NCI-H1930 (cell line): Measurements from ENCODE around the gene ACACB.

Experiments
- DNase-seq, 2 experiments: peaks; one replicate each; lab custom pipeline; 2025; lab: John Stamatoyannopoulos, UW

ACACB gene

GRCh38 chr12:109115758-109116610 is at the start of gene ACACB:
Gene ACACB (plus strand): TSS chr12:109116587. CDS start chr12:109139406, 22,819 bp downstream.
- DNase-seq = no peak

- DNase-seq = no peak
Observed at GRCh38 chr12:109069307-109070271, 46.8 kb upstream of the ACACB start.

DNA sequence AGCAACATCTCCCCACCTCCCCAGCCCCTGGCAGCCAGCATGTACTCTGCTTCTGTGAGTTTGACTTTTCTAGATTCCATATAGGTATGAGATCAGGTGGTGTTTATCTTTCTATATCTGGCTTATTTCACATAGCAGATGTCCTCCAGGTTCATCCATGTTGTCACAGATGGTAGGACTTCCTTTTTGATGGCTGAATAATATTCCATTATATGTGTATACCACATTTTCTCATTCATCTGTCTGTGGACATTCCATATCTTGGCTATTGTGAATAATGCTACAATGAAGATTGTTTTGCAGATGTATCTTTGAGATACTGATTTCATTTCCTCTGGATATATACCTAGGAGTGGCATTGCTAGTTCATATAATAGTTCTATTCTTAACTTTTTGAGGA is 41.5 kb upstream of the ACACB start:
- DNase-seq = no peak

GRCh38 chr12:109082751-109083150 is 33.6 kb upstream of the ACACB start:
- DNase-seq = no peak

- no peak for DNase-seq
Observed at GRCh38 chr12:109084425-109084824, 32.0 kb upstream of the ACACB start.

DNA sequence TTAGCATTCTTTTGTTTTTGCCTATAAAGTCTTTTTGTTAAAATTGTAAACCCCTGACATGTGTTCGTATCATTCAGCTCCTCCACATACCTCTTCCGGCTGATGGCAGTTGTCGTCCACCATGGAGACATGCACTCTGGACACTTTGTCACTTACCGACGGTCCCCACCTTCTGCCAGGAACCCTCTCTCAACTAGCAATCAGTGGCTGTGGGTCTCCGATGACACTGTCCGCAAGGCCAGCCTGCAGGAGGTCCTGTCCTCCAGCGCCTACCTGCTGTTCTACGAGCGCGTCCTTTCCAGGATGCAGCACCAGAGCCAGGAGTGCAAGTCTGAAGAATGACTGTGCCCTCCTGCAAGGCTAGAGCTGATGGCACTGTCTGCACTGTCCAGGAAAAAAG is 30.8 kb upstream of the ACACB start:
- no peak for DNase-seq

DNA sequence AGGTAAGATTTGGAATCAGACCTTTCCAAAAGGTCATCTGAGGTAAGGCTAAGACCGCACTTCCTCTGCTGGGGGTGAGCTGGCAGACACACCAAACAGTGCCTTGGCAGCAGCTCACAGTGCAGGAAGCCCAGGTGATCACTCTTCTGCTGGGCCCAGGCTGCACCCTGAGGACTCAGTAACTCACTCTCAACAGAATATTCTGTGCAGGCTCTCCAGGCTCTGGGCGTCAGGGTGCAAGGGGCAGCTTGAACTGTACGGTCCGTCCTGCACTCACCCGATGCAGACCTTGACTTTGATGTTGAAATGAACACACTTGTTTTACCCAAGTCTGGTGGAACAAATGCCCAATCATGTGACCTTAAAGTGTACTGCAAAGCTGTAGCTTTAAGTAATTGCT is 29.1 kb upstream of the ACACB start:
- no peak for DNase-seq

DNA sequence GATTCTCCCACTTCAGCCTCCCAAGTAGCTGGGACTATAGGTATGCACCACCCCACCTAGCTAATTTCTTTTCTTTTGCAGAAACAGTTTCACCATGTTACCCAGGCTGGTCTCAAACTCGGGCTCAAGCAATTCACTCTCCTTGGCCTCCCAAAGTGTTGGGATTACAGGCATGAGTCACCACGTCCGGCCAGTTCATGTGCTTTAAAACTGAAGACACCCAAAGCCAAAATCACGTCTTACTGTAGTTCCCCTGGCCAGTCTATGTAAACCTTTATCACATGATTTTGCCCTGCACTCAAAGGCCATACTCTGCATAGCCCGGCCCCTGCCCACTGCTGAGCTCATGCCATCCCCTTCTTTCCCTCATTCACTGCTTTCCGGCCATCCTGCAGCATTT is 27.6 kb upstream of the ACACB start:
- DNase-seq = no peak

- DNase-seq = no peak
Observed at GRCh38 chr12:109089683-109090082, 26.7 kb upstream of the ACACB start.

DNA sequence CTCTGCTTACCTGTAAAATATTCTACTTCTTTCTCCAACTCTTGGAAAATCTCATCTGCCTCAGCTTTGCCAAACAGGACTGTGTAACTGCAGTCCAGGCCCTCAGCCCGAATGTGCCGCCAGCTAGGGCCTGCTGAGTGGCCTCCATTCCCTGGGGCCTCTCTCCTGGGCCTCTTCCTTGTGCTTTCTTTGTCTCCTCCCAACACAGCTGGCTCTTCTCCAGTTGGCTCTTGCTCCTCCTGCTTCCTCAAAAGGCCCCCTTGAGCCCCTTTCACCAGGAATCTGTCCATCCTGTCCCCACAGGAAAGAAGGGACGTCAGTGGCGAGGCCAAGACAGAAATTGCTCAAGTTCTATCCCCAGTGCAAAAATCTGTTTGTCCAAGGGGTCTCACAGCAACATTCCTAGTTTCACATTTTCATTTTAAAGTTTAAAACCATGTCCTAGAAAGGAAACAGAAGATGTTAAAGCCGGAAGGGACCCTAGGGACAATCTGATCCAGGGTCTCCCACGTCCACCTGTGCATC is 23.8 kb upstream of the ACACB start:
- DNase-seq = no peak

GRCh38 chr12:109093022-109093918 is 23.1 kb upstream of the ACACB start, which contains the start of gene ALKBH2:
Gene ALKBH2 (minus strand): TSS chr12:109093472. CDS start chr12:109092786, 686 bp downstream.
- peak; percentile 89 to 92 for DNase-seq

DNA sequence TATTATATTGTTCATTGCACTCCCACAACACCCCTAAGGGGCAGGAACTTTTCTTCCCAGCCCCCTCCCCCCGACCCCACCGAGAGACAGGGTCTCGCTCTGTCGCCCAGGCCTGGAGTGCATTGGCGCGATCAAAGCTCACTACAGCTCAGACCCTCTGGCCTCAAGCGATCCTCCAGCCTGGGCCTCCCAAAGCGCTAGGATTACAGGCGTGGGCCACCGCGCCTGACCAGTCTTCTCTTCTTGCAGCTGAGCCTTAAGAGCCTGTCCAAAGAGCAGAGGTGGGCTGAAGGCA is 19.3 kb upstream of the ACACB start:
- DNase-seq = no peak

- DNase-seq = peak; percentile 92 to 95
Observed at GRCh38 chr12:109097435-109098182, 18.8 kb upstream of the ACACB start, which contains the start of gene UNG. Gene UNG (plus strand): TSS chr12:109097597. CDS start chr12:109097680, 83 bp downstream.

DNA sequence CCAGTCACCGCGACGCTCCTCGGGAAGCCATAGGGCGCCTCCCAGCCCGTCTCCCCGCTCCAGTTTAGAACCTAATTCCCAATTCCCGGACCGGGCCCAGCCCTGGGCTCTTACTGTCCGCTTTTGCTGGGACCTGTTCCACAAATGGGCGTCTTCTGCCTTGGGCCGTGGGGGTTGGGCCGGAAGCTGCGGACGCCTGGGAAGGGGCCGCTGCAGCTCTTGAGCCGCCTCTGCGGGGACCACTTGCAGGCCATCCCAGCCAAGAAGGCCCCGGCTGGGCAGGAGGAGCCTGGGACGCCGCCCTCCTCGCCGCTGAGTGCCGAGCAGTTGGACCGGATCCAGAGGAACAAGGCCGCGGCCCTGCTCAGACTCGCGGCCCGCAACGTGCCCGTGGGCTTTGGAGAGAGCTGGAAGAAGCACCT is 18.2 kb upstream of the ACACB start:
- no peak for DNase-seq

DNA sequence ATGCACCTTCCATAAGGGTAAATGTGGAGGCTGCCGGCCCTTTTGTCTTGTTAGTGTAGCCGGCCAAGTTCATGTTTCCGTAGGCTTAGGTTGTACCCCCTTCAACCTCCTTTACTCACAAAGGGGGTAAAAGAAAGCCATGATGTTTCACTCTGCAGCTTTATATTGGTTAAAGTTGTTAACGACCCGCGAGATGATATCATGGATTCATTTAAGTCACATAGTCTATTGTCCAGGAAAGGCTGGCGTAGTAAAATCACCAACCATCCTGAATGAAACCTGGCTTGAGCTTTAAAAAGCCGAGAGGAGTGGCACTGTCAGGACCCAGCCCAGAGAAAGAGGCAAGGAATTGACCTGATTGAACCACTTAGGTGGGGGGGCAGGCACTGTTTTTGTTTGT is 17.7 kb upstream of the ACACB start:
- DNase-seq = no peak

DNA sequence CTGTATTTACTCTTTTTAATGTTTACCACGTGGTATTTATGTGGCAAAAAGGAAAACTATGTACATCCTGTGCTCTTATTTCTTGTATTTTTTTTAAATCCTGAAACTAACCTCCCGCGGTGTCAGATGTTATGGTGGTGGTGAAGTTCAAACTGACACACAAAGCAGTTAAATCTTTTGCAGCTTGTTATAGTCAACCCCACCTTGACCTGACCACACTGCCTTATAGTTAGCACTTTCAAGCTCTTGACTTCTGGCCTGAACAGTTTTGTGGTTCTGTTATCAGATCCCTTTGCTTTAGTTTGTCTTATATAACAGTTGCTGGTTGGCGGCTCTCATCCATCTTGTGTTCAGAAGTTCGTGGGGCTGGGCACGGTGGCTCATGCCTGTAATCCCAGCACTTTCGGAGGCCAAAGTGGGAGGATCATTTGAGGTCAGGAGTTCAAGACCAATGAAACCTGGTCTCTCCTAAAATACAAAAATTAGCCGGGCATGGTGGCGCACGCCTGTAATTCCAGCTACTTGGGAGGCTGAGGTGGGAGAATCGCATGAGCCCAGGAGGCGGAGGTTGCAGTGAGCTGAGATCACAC is 16.9 kb upstream of the ACACB start:
- DNase-seq = no peak

DNA sequence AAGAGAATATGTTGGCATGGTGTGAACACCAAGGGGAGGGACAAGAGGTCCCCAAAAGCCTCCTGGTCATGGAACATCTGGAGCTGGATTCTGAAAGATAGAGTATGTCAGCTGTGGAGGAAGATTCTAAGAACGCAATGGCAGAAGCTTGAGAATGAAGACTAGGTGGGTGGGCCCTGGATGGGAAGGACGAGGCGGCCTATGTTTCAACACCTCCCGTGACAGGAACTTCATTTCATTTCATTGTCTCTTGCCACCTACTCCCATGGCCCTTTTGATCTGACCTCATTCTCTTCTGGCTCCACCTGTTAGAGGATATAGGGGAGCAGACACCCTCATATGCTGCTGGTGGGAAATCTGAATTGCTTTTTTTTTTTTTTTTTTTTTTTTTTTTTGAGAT is 15.6 kb upstream of the ACACB start:
- DNase-seq = no peak

- DNase-seq = no peak
Observed at GRCh38 chr12:109102491-109102890, 13.9 kb upstream of the ACACB start.

DNA sequence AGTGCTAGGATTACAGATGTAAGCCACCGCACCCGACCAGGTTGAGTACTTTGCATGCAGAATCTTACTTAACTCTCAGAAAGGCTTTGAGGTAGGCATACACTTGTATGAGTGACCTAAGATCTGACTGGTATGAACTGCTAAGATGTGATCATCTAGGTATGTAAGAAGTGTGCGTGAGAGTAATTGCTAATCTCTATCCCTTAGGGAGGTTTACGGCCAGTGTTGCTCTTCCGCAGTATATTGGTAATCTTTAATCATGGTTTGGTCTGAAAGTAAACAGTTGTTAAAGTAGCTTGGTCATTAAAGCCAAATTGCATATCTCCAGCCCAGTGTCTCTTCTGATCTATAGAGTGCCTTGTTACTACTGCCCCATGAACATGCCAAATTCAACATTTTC is 11.2 kb upstream of the ACACB start:
- DNase-seq = no peak

DNA sequence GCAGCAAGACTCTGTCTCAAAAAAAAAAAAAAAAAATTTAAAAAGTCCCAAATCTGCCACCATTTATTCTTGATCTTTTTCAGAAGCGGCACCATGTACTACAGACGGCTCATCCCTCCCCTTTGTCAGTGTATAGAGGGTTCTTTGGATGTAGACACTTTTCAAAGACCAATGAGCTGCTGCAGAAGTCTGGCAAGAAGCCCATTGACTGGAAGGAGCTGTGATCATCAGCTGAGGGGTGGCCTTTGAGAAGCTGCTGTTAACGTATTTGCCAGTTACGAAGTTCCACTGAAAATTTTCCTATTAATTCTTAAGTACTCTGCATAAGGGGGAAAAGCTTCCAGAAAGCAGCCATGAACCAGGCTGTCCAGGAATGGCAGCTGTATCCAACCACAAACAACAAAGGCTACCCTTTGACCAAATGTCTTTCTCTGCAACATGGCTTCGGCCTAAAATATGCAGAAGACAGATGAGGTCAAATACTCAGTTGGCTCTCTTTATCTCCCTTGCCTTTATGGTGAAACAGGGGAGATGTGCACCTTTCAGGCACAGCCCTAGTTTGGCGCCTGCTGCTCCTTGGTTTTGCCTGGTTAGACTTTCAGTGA is 6.5 kb upstream of the ACACB start:
- no peak for DNase-seq
